GM21737 (cell line): ENCODE results near the gene PPP3CA.

Experiments
- ATAC-seq: cut with Tn5 transposase; IDR thresholded peaks from one replicate; pipeline ENCODE4 v1.9.1; 2021; ENCODE audit warnings: mild to moderate bottlenecking, moderate library complexity; ENCODE audit not compliant: unreplicated experiment

The PPP3CA gene

DNA sequence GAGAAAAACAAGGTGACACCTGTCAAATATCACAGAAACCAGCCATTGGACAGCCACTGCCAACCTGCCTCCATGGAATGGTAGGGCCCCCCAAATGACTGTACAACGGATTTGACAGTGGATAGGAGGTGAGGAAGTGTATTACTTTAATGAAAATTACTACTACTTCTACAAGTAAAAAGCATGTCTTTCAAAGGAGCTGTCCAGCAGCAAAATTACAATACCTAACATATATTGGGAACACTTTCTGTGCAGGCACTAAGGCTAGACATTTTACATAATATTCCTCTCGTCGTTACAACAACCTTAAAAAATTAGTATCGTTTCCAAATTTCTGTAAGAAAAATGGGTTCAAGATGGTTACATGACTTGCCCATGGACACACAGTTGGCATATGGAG, 14.9 kb downstream of the PPP3CA start:
- ATAC-seq, result no peak

- ATAC-seq, result no peak
These were observed 16.3 kb downstream of the PPP3CA start for GRCh38 chr4:101331017-101331416.

- ATAC-seq, result no peak
These were observed 17.7 kb downstream of the PPP3CA start for GRCh38 chr4:101329592-101329991.

GRCh38 chr4:101328063-101328602, 19.2 kb downstream of the PPP3CA start:
- ATAC-seq, result peak; percentile 88

DNA sequence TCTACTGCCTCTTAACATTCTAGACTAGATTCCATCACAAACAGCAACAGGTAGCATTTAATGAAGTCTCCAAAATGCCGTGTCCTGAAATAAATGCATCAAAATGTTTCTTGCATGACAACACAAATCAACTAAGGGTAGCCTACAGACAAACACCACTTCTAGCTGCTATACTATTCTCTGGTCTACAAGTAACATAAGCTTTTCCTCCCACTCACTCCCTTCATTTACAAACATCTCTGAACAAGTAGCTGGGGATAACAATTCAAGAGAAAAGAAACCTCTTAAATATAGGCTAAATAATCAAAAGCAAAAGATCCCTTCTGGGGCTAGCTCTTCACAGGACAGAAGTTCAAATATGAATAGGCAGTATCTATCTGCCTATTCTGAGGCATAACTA, 20.8 kb downstream of the PPP3CA start:
- ATAC-seq, result no peak

GRCh38 chr4:101322743-101323142, 24.6 kb downstream of the PPP3CA start:
- ATAC-seq, result no peak

GRCh38 chr4:101321481-101322042, 25.8 kb downstream of the PPP3CA start:
- ATAC-seq, result no peak

GRCh38 chr4:101315786-101316185, 31.5 kb downstream of the PPP3CA start:
- no peak for ATAC-seq

DNA sequence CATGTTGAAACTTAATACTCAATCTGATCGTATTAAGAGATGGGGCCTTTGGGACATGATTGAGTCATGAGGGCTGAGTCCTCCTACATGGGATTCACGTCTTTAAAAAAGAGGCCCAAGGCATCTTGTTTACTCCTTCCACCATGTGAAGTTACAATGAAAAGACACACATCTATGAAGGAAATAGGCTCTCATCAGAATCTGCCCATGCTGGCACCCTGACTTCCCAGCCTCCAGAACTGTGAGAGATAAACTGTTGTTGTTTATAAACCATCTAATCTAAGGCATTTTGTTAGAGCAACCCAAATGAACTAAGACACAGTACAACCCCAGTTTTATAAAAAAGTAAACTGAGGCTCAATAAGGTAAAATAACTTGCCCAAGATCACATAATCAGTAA, 32.3 kb downstream of the PPP3CA start:
- no peak for ATAC-seq

DNA sequence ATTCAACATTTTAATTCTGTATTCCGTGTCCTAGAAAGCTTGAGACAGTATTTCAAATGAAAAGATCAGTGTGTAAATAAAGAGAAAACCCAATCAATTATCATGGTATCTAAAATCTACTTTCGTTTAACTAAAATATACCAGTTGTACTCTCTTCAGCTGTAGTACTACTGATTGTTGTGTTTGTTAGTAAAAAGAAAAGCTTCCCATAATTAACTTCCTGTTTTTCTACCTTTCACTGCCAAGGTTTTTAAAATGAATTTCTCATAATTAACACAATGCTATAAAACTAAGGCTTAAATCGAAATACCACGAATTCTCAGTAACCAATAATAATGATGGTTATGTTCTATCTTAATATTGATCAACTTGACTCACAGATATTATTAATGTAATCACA, 37.4 kb downstream of the PPP3CA start:
- no peak for ATAC-seq

DNA sequence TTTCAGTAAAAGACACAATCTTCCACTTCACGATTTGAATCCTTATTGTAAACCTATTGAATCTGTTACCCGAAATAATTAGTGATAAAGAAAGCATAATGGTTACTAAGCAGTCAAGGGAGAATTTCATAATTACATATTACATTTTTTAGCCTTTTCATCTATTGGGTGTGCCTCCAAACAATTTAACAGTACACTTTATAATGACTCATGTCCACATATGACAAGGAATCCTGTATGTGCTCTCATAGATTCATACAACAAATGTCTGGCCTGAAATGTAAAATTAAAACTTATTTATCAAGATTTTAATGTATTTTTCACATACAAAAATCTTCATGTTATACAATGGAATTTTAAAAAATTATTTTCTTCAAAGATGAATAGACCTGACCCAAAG, 39.4 kb downstream of the PPP3CA start:
- no peak for ATAC-seq

DNA sequence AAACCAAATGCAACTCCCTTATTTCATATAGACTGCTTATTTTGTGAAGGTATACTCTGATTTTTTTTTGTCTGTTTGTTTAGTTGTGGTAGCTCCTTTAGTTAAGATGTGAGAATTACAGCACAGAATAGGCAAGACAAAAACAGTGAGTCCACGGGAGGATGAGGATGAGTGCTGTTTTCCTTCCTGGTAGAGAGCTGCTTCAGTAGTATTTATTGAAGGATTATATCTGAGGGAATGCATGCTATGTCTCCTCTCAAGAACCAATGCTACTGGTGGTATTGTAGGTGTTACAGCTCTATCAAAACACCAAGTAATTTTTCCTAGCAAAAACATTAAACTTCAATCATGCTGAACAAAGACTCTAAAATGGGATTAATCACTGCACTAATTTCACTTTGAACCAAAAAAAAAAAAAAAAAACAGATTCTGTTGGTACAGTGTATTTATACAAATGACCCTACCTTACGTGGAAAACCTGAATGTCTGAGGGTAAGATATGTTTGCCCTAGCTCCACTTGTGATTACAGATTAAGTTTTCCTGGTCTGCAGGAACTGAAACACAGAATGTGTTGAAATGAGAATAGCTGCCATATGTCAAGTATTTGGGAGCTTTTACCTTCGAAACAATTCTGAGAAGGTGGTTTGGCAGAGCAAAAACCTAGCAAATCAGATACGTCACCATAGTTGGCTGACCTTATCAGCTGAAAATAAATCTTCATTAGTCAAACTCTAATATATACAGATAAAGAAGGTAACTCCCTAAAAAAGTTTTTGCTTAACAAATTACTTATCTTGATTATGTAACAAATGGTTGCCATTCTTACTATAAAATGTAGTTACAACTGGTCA, 40.3 kb downstream of the PPP3CA start:
- ATAC-seq, result no peak

GRCh38 chr4:101306225-101306624, 41.1 kb downstream of the PPP3CA start:
- peak; percentile 63 for ATAC-seq

DNA sequence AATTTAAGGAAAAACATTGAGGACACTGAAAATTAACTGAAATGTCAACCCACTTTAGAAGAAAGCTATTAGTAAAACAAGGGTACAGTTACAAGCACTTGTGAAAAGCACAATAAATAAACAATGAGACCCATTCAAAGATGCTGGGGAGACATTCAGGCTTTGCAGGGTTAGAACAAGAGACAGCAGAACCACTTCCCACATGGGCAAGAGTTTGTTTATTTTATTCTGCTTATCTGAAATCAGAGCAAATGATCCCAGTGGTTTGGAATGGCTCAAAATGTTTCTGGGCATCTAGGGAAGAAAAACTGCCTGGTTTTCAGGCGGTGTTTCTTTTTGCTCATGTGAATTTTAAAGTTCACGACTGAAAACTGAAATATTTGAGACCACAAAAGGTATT, 42.4 kb downstream of the PPP3CA start:
- ATAC-seq, result no peak

DNA sequence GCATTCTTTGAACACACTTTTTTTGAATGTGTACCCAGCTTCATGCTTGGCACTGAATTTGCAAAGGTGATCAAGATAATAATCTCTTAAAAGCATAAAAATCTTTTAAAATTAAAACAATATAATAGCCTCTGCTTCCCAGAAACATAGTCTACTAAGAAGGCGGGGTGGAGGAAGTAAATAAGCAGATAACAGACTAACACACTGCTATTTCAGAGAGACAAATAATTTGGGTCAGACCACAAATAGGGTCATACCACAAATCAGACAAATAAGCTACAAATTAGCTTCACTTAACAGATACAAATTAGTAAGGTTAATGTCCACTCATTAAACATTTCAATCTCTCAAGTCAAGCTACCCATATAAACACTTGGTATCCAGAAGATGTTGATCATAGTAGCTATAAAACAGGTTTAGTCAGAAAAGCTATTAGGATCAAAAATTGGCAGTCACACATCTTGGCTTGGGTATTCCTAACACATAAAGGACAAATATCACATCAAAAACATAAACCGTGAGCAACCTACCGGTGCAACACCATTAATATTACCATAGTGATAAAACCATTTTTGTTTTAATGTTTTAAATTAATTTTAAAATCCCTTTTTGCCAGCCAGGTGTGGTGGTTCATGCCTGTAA, 47.3 kb downstream of the PPP3CA start:
- ATAC-seq, result no peak

- ATAC-seq, result no peak
These were observed 48.3 kb downstream of the PPP3CA start for GRCh38 chr4:101299021-101299420.

DNA sequence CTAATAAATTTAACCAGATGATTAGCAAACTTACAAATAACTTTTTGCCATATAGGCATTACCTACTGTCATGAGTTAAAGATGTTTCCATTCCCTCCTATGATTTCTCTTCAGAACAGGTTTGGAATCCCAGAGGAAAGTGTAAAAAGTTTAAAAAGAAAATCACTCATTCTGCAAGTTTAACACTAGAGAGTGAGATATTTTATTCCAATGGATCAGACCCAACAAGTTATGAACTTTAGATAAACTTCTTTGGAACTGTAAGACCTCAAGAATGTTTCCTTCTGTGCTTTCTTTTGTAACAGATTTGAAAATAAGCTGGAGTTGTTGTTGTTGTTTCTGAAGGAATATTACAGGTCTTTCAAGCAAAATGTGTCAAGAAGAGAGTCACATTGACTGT, 51.6 kb downstream of the PPP3CA start:
- ATAC-seq, result no peak

GRCh38 chr4:101294597-101294996, 52.7 kb downstream of the PPP3CA start:
- no peak for ATAC-seq

DNA sequence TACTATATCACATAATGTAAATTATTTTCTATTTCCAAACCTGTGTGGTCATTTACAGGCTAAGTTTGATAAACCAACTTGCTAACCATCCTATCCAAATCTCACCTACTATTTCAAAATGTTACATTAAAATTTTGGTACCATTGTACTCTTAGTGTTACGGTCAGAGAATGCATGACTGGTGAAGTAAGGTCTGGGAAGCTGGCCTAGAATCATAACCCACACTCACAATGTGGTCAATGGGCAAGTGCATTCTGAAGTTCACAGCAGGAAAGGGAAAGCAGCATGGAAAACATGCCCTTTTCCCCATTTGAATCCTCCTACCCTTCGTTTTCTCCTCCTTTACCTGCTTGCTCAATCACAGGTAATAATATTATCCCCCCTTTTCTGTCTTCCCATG, 54.4 kb downstream of the PPP3CA start:
- no peak for ATAC-seq

- ATAC-seq, result no peak
These were observed 55.1 kb downstream of the PPP3CA start for GRCh38 chr4:101292214-101292613.

DNA sequence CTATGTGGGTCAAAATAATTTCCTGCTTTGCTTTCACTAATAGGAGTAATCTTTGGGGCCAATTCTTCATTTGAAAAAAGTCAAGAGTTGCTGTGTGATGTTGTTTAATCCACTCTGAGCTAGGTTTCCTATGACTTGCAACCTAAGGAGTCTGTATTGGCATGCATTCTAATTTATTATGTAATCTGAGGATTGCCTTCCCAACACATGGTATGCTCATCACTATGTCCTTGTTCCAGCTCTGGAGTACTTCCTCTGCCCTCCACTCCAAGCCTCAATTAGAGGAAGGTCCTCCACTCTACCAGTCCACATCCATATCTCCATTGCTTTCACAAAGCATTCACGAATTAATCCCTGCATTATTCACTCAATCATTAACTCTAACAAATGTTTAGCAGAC, 56.1 kb downstream of the PPP3CA start:
- ATAC-seq, result no peak

DNA sequence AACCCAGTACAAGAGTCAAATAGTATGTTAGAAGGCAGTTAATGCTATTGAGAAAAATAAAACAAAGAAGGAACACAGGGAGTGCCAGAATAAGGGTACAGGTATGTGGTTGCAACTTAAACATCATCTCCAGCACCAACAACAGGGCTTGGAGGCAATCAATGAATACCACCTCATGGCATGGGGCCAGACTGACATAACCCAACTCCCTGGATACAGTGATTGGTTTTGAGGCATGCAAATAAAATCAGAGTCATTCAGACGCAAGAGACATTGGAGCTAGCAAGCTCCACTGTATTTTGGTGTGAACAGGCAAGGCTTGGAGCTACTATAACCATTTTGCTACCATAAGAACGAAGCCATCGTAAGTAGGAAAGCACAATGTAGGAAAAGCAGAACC, 56.7 kb downstream of the PPP3CA start:
- ATAC-seq, result no peak
